Brain microvascular endothelial cell (primary cell): Measurements from ENCODE around the gene HNRNPU.

Experiments used
- DNase-seq: peaks from one replicate; pipeline ENCODE4 v3.0.0-alpha.2; 2020
- H3K27ac ChIP-seq: fragments of 250-450 bp; sonication (Bioruptor Pico); 2 replicates; pipeline ENCODE4 v1.5.1; 2020; ENCODE audit warnings: mild to moderate bottlenecking, moderate library complexity
- H3K27me3 ChIP-seq: fragments of 250-450 bp; sonication (Bioruptor Pico); replicated peaks from 2 replicates; pipeline ENCODE4 v1.5.1; 2020; ENCODE audit warnings: mild to moderate bottlenecking
- H3K36me3 ChIP-seq: fragments of 250-450 bp; sonication (Bioruptor Pico); replicated peaks from 2 replicates; pipeline ENCODE4 v1.5.1; 2020; ENCODE audit warnings: mild to moderate bottlenecking
- H3K4me3 ChIP-seq: 2 replicates; pipeline ENCODE4 v1.5.1; 2011; ENCODE audit warnings: low read depth, mild to moderate bottlenecking, control low read depth, low read length, moderate library complexity
- CTCF ChIP-seq: IDR thresholded peaks from 2 replicates; pipeline ENCODE4 v1.5.1; 2011; ENCODE audit warnings: low read depth, mild to moderate bottlenecking, moderate library complexity, low read length, control low read depth, inconsistent platforms; ENCODE audit errors: missing control alignments
- in situ Hi-C: cut with HindIII; loops from 2 replicates; pipeline ENCODE4 v1.10.0; 2017; ENCODE audit warnings: low sequenced_read_pairs, low pct_ligation_motif_present

The HNRNPU gene

GRCh38 chr1:244896550-244896949, 32.2 kb upstream of the HNRNPU start:
- TF ChIP-seq CTCF: no peak
- no peaks in the 10 kb centered on the region for H3K27me3 ChIP-seq
- H3K27ac ChIP-seq: no peak overlapping the region
- DNase-seq: peak; percentile 63
- no peak overlapping the region for H3K4me3 ChIP-seq
- no peaks in the 10 kb centered on the region for H3K36me3 ChIP-seq
- in situ Hi-C loops: no loop called here

- H3K4me3 ChIP-seq: no peak overlapping the region
- TF ChIP-seq CTCF: no peak
Observed at GRCh38 chr1:244893836-244894235, 29.5 kb upstream of the HNRNPU start.

GRCh38 chr1:244887281-244887680, 22.9 kb upstream of the HNRNPU start:
- Histone ChIP-seq H3K27me3 (no peaks in the 10 kb centered on the region), H3K27ac (no peak overlapping the region), H3K36me3 (no peaks in the 10 kb centered on the region), H3K4me3 (no peak overlapping the region)
- TF ChIP-seq CTCF: no peak
- DNase-seq: no peak
- in situ Hi-C loops: no loop called here

More at GRCh38 chr1:244893836-244894235, 29.5 kb upstream of the HNRNPU start:
- DNase-seq: no peak
- no peaks in the 10 kb centered on the region for H3K36me3 ChIP-seq
- H3K27me3 ChIP-seq: no peaks in the 10 kb centered on the region
- H3K27ac ChIP-seq: no peak overlapping the region
- in situ Hi-C loops: no loop called here

GRCh38 chr1:244881552-244882280, 17.4 kb upstream of the HNRNPU start:
- Histone ChIP-seq H3K27ac (no peak overlapping the region), H3K4me3 (no peak overlapping the region), H3K36me3 (no peaks in the 10 kb centered on the region), H3K27me3 (no peaks in the 10 kb centered on the region)
- no peak for DNase-seq
- no peak for TF ChIP-seq CTCF
- in situ Hi-C loops: no loop called here

GRCh38 chr1:244878681-244879080, 14.3 kb upstream of the HNRNPU start:
- Histone ChIP-seq H3K4me3 (no peak overlapping the region), H3K36me3 (no peaks in the 10 kb centered on the region), H3K27ac (no peak overlapping the region), H3K27me3 (no peaks in the 10 kb centered on the region)
- no peak for TF ChIP-seq CTCF
- in situ Hi-C loops: no loop called here
- DNase-seq: no peak
